Stomach smooth muscle (tissue), 2 donors: ENCODE results near the gene GAS2L2.
A peak's percentile ranks its signal among the peaks of the same experiment; 100 is the strongest.

Experiments used
- H3K27ac ChIP-seq: one replicate; pipeline ENCODE4 v1.7.0; 2013; ENCODE audit warnings: mild to moderate bottlenecking, low read length, inconsistent platforms
- H3K27me3 ChIP-seq, 2 donors: one replicate each; pipeline ENCODE4 v1.7.0; 2013; ENCODE audit warnings: low read length in 2 of 2; ENCODE audit not compliant: insufficient read depth in 2 of 2, control insufficient read depth in 1 of 2
- H3K36me3 ChIP-seq, 2 donors: one replicate each; pipeline ENCODE4 v1.7.0; 2013; ENCODE audit warnings: low read length in 2 of 2; ENCODE audit not compliant: control insufficient read depth in 2 of 2, insufficient read depth in 2 of 2
- H3K4me1 ChIP-seq: one replicate; pipeline ENCODE4 v1.7.0; 2013; ENCODE audit warnings: low read length; ENCODE audit not compliant: control insufficient read depth, insufficient read depth
- H3K4me3 ChIP-seq, 2 donors: one replicate each; pipeline ENCODE4 v1.7.0; 2013; ENCODE audit warnings: low read length in 2 of 2
- H3K9ac ChIP-seq, 2 donors: one replicate each; pipeline ENCODE4 v1.7.0; 2013; ENCODE audit warnings: low read length in 2 of 2, mild to moderate bottlenecking in 1 of 2
- H3K9me3 ChIP-seq, 2 donors: one replicate each; pipeline ENCODE4 v1.7.0; 2013; ENCODE audit warnings: low read length in 2 of 2; ENCODE audit not compliant: control insufficient read depth in 2 of 2
- donor health status: healthy.
- donor health status: Pancreatic carcinoma.

GAS2L2 gene

DNA sequence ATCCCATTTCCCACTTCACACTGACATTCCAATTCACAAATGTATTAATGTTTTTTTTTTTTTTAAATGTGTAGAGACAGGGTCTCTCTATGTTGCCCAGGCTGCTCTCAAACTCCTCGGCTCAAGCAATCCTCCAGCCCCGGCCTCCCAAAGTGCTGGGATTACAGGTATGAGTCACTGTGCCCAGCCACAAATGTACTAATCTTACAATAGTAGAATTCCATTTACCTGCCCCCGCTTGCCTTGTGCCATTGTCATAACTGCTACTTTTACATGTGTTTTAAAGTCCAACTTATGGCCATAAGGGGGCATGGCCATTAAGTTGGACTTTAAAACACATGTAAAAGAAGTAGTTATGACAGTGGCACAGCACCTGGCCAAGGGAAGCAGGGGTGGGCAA is 37.8 kb upstream of the GAS2L2 start:
- H3K4me3 ChIP-seq = no peak overlapping the region
- peaks cover 0 to 3% of the 10 kb centered on the region in 2 donors for H3K27me3 ChIP-seq
- no peaks in the 10 kb centered on the region for H3K36me3 ChIP-seq
- no peak overlapping the region for H3K9ac ChIP-seq
- no peak overlapping the region for H3K27ac ChIP-seq
- peaks cover 0 to 7% of the 10 kb centered on the region in 2 donors for H3K9me3 ChIP-seq
- H3K4me1 ChIP-seq = peaks cover 53% of the 10 kb centered on the region

DNA sequence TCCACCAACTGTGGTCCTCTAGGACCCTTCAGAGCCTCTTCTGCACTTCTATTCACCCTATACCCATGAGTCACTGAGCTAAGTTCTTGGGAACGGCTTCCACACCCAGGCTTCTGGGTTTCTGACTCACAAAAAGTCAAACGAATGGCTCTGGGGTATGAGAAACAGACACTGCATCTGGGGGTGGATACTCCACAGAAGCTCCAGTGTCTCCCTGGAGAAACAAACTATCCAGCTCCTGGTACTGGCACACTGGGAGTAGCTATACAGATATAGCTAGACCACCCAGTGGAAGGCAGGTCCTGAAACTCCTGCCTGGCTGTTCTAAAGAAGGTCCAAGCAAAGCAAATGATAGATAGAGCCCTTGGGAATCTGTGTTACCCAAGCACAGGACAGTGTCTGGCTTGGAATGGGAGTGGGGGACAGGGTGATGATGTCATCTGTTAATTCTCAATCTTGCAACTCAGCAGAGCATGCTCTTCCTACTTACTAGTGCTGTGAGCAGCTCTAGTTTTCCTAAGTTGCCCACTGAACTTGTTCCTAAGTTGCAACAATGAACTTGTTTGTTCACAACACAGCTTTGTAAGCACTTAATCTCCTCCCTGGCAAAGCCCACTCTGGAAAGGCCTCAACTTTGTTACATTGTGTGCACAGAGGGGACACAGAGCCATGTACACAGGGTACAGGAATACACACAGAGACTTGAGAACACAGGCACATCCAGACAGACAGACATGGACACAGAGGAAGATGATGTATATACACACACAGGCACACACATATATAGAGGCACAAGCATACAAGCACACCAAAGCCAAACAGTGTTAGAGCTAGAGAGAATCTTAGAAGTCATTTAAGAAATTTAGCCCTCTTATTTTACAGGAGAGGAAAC is 35.7 kb upstream of the GAS2L2 start:
- Histone ChIP-seq H3K27me3 (no peaks in the 10 kb centered on the region), H3K9ac (peak overlapping the region; percentile 5 to 42), H3K4me3 (peak overlapping the region in 1 of 2 donors; percentile 8), H3K36me3 (no peaks in the 10 kb centered on the region), H3K9me3 (peaks cover 0 to 7% of the 10 kb centered on the region in 2 donors), H3K27ac (peak overlapping the region; percentile 84), H3K4me1 (peaks cover 57% of the 10 kb centered on the region)

DNA sequence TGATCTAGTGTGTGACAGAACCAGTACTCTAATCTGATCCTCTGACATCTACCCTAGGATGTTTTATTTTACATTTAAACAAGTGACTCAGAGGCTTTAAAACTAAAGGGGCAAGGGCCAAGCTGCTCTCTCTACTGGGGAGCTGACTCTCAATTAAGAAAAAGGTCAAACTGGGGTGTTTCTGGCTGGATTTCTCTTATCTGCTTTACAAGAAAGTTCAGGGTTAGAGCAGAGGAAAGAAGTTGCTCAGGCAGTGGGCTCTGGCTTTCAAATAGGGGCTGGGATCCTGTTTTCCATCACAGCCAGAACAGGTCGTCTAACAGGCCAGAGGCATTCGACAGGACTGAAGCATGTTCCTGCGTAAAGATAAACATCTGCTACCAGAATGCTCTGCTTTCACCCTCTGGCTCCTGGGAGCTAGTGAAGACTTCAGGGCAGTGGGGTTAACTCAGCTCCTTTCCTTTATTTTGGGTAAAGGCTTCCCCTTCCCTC is 33.9 kb upstream of the GAS2L2 start:
- Histone ChIP-seq H3K27me3 (no peaks in the 10 kb centered on the region), H3K36me3 (no peaks in the 10 kb centered on the region), H3K4me1 (peaks cover 48% of the 10 kb centered on the region), H3K27ac (peak overlapping the region; percentile 84), H3K4me3 (no peak overlapping the region), H3K9me3 (peaks cover 0 to 3% of the 10 kb centered on the region in 2 donors), H3K9ac (peak overlapping the region; percentile 34 to 51)

- H3K9me3 ChIP-seq = no peaks in the 10 kb centered on the region
- peaks cover 47% of the 10 kb centered on the region for H3K4me1 ChIP-seq
- H3K36me3 ChIP-seq = no peaks in the 10 kb centered on the region
- no peaks in the 10 kb centered on the region for H3K27me3 ChIP-seq
- H3K4me3 ChIP-seq = no peak overlapping the region
- no peak overlapping the region for H3K9ac ChIP-seq
- H3K27ac ChIP-seq = no peak overlapping the region
Observed at GRCh38 chr17:35784895-35785294, 31.9 kb upstream of the GAS2L2 start.

DNA sequence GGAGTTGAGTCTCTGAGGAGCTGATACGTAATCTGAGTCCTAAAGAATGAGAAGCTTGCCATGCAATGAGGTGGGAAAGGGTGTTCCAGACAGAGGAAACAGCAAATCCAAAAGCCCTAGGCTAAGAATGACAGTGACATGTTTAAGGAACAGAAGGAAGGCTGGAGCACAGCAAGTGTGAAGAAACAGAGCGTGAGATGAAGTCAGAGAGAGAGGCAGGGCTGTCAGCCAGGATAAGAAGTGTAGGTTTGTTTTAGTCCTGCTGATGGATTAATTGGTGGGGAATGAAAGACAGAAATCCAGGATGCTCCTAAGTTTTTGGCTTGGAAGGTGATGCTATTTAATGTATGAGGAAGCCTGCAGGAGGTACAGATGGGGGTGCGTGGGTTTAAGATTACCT is 27.9 kb upstream of the GAS2L2 start:
- no peaks in the 10 kb centered on the region for H3K27me3 ChIP-seq
- no peak overlapping the region for H3K27ac ChIP-seq
- H3K9me3 ChIP-seq = no peaks in the 10 kb centered on the region
- no peak overlapping the region for H3K9ac ChIP-seq
- H3K36me3 ChIP-seq = peaks cover 7 to 9% of the 10 kb centered on the region in 2 donors
- H3K4me3 ChIP-seq = no peak overlapping the region
- peaks cover 26% of the 10 kb centered on the region for H3K4me1 ChIP-seq

- H3K4me1 ChIP-seq = peaks cover 30% of the 10 kb centered on the region
- no peak overlapping the region for H3K27ac ChIP-seq
- peaks cover 7 to 9% of the 10 kb centered on the region in 2 donors for H3K36me3 ChIP-seq
- no peak overlapping the region for H3K4me3 ChIP-seq
- no peaks in the 10 kb centered on the region for H3K9me3 ChIP-seq
- no peak overlapping the region for H3K9ac ChIP-seq
- H3K27me3 ChIP-seq = no peaks in the 10 kb centered on the region
Observed at GRCh38 chr17:35778641-35779196, 25.7 kb upstream of the GAS2L2 start.

DNA sequence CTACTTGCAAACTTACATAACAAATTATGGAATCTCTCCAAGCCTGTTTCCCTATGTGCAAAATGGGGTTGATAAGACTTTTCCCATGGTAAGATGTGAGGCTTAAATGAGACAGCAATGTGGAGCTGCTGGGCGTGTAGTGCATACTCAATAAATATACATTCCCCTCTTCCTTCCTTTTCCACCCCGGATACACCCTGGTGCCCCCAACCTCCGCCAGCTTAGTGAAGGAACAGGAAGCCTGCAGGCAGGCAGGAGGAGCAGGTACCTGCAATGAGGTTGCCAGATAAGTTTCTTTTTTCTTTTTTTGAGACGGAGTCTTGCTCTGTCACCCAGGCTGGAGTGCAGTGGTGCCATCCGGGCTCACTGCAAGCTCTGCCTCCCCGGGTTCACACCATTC is 22.5 kb upstream of the GAS2L2 start:
- H3K27ac ChIP-seq = peak overlapping the region; percentile 99
- peaks cover 7 to 9% of the 10 kb centered on the region in 2 donors for H3K36me3 ChIP-seq
- H3K27me3 ChIP-seq = no peaks in the 10 kb centered on the region
- peak overlapping the region; percentile 80 for H3K9ac ChIP-seq
- no peaks in the 10 kb centered on the region for H3K9me3 ChIP-seq
- peak overlapping the region; percentile 31 to 68 for H3K4me3 ChIP-seq
- peaks cover 44% of the 10 kb centered on the region for H3K4me1 ChIP-seq

DNA sequence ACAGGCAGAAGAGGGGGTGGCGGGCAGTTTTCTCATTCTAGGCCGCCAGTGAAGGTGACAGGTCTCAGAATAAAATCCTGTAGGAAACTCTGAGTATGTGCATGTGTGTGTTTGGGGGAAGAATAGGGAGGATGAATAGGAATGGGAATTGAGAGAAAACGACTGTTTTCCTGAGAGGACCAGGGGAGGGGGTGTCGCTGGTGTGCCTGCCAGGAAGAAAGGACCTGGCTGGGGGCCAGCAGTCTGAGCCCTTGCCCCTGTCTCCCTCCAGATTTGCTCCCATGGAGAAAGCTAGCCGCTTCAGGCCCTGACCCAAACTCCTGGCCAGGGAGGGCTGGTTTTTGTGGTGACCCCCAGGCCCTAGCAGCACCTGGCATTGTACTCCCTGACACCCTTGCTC is 22.0 kb upstream of the GAS2L2 start:
- Histone ChIP-seq H3K9me3 (no peaks in the 10 kb centered on the region), H3K9ac (peak overlapping the region; percentile 80), H3K27ac (peak overlapping the region; percentile 99), H3K4me3 (peak overlapping the region; percentile 31 to 68), H3K4me1 (peaks cover 44% of the 10 kb centered on the region), H3K27me3 (no peaks in the 10 kb centered on the region), H3K36me3 (peaks cover 7 to 9% of the 10 kb centered on the region in 2 donors)

- Histone ChIP-seq H3K27ac (peak overlapping the region; percentile 99), H3K4me3 (peak overlapping the region; percentile 31 to 68), H3K4me1 (peaks cover 44% of the 10 kb centered on the region)
Observed at GRCh38 chr17:35774499-35774898, 21.5 kb upstream of the GAS2L2 start.

GRCh38 chr17:35773679-35774425 is 20.8 kb upstream of the GAS2L2 start:
- Histone ChIP-seq H3K36me3 (peaks cover 3 to 5% of the 10 kb centered on the region in 2 donors), H3K4me1 (peaks cover 44% of the 10 kb centered on the region), H3K9ac (peak overlapping the region; percentile 34 to 64), H3K27ac (peak overlapping the region; percentile 99), H3K27me3 (no peaks in the 10 kb centered on the region), H3K9me3 (no peaks in the 10 kb centered on the region), H3K4me3 (peak overlapping the region in 1 of 2 donors; percentile 3)

More at GRCh38 chr17:35774499-35774898, 21.5 kb upstream of the GAS2L2 start:
- Histone ChIP-seq H3K27me3 (no peaks in the 10 kb centered on the region), H3K9me3 (no peaks in the 10 kb centered on the region), H3K36me3 (peaks cover 6 to 7% of the 10 kb centered on the region in 2 donors), H3K9ac (peak overlapping the region; percentile 80)
